Heart left ventricle (tissue), 16 donors: ENCODE data around the gene CC2D1A. TPM values are rescaled to one million over a fixed set of nuclear protein-coding genes. Genes with fewer than 3 reads are reported as not detected.
A peak's percentile ranks its signal among the peaks of the same experiment; 100 is the strongest.

Source experiments
- ATAC-seq, 4 donors: fragments of 200-7000 bp; cut with Tn5 transposase; one replicate each; pipeline ENCODE4 v1.9.1; 2020 to 2022; ENCODE audit warnings: moderate library complexity in 4 of 4, mild to moderate bottlenecking in 3 of 4, moderate number of reproducible peaks in 1 of 4
- DNase-seq, 5 donors: peaks; one replicate each; pipeline ENCODE4 v3.0.0-alpha.2; 2020
- H3K27ac ChIP-seq, 12 donors: fragments of 200-600 bp; sonication (generic) in 4 of 12; one replicate each; pipeline versions ENCODE4 v1.5.0 to v1.8.0; 2016 to 2022; ENCODE audit warnings: mild to moderate bottlenecking in 2 of 12
- H3K27me3 ChIP-seq, 9 donors: fragments of 200-600 bp; sonication (generic) in 2 of 9; one replicate each; pipeline versions ENCODE4 v1.5.1 to v1.8.0; 2016 to 2022; ENCODE audit warnings: mild to moderate bottlenecking in 3 of 9
- H3K36me3 ChIP-seq, 9 donors: fragments of 200-600 bp; sonication (generic) in 2 of 9; one replicate each; pipeline versions ENCODE4 v1.5.0 to v1.8.0; 2018 to 2022; ENCODE audit warnings: mild to moderate bottlenecking in 2 of 9
- H3K4me1 ChIP-seq, 12 donors: fragments of 200-600 bp; sonication (generic) in 4 of 12; one replicate each; pipeline versions ENCODE4 v1.5.0 to v1.8.0; 2016 to 2022; ENCODE audit warnings: mild to moderate bottlenecking in 3 of 12
- H3K4me3 ChIP-seq, 12 donors: fragments of 200-600 bp; sonication (generic) in 4 of 12; one replicate each; pipeline versions ENCODE4 v1.5.0 to v1.8.0; 2017 to 2022; ENCODE audit warnings: mild to moderate bottlenecking in 9 of 12, moderate library complexity in 4 of 12
- H3K9me3 ChIP-seq, 12 donors: fragments of 200-600 bp; sonication (generic) in 4 of 12; one replicate each; pipeline versions ENCODE4 v1.5.0 to v1.8.0; 2016 to 2022; ENCODE audit warnings: mild to moderate bottlenecking in 1 of 12
- POLR2A ChIP-seq, 2 donors: fragments of 450-650 bp; IDR thresholded peaks; one replicate each; pipeline ENCODE4 v1.6.1; 2017; ENCODE audit warnings: antibody characterized with exemption in 2 of 2, mild to moderate bottlenecking in 2 of 2, moderate library complexity in 2 of 2
- WGBS, 4 donors: extraction: QIAGEN DNeasy Blood & Tissue Kit in 2 of 4; methylation state at CpG; one replicate each; pipeline versions ENCODE4 v1.1.5 to v1.1.7; 2013 to 2018; 5-methylcytosine and 5-hydroxymethylcytosine counted together
- intact Hi-C, 10 donors: fragments of 100-400 bp; cut with DNase I; formaldehyde crosslinking; loops; one replicate each; pipeline versions ENCODE4 v1.11.1 to v1.14.2; 2022
- polyA plus RNA-seq, 2 donors: library from polyadenylated mRNA; stranded (reverse); fragments of 200-250 nt; gene quantifications; one replicate each; pipeline ENCODE4 v1.2.3, GENCODE V29; 2013
- total RNA-seq, 9 donors: library from RNA; depleted of rRNA in 2 of 9; stranded (reverse); fragments of >200 nt in 2 of 9; fragmentation: NEBNext Ultra II Directional in 3 of 9; extraction: Animal tissue kit (Norgen Biotek cat#: 25700) in 3 of 9; gene quantifications; one replicate each; pipeline versions ENCODE4 v1.1.0 to v1.2.4, GENCODE V29; 2016 to 2023
- TF ChIP-seq, protein P1 (sequence below), 12 donors: fragments of 200-600 bp; sonication (generic) in 4 of 12; IDR thresholded peaks; one replicate each; pipeline versions ENCODE4 v1.5.0 to v1.8.0; 2018 to 2022; ENCODE audit warnings: antibody characterized with exemption in 12 of 12, mild to moderate bottlenecking in 5 of 12
- donor health status: ischemic (EF 13 %, LVEDD 7.1; RV severe dilation, severe dysfunction).
- donor health status: healthy with polysubstance abuse.
- donor health status: DM: no; HTN: yes; CAD: no.
- donor health status: DM: no; HTN: no; CAD: no.
- donor health status: ischemic (EF 25% LVEDD 6.9; RV normal size, moderate dysfunction).
- donor health status: ischemic (EF 25% LVEDD 5.7; RV mildly dilated, moderate dysfunction).
- donor health status: healthy.
- donor health status: DM: yes; HTN: yes; CAD: no.
- donor health status: ischemic (EF 35%, LVEDD 5.7; RV mildly dilated, moderate dysfunction).
- donor health status: nonischemic (EF 11% LVEDD 7.7; RV severe dilation, severe dysfunction).
- donor health status: DM: yes; HTN: yes; CAD: no.
- donor health status: PGD.
- donor health status: ischemic (EF 29% LVEDD 5.4; RV normal size, mild dysfunction).
- donor health status: nonischemic (EF 23%, LVEDD 6.1; RV moderate dilation, normal function).

The CC2D1A gene
- total and polyA plus RNA-seq, 11 donors, result 14.4 to 36.3 (median 19.5) TPM

DNA sequence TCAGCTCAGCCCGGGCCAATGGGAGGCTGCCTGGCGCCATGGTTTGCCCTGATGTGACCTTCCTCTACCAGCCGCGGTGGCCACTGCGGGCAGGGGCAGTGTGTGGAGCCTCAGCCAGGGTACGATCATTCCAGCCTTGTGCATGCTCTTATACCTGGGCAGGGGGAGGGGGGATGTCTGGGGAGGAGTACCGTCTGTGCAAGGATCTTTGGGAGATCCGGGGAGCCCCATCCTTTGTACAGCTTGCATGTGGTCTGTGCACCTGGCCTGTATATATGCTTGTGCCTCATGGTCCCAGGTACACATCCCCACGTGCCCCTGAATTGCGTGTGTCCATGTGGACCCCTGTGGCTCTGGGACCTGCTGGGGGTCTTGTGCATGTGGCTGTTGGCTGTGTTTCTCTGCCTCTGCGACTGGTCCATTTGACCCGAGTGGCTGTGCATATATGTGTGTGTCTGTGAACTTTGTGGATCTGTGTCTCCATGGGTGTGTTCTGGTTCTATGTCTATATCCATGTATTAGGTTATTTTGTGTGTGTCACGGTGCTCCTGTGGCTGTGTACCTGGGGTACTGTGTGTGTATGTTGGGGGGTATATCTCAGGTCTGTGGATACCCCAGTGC, 41.8 kb upstream of the CC2D1A start:
- Histone ChIP-seq H3K4me3 (peak overlapping the region in 2 of 12 donors; percentile 77 to 79), H3K27ac (peak overlapping the region in 5 of 12 donors; percentile 20 to 63 (median 62)), H3K9me3 (no peaks in the 10 kb centered on the region), H3K4me1 (peaks cover 0 to 36% (median 20%) of the 10 kb centered on the region in 12 donors), H3K27me3 (peaks cover 0 to 18% (median 0%) of the 10 kb centered on the region in 9 donors), H3K36me3 (no peaks in the 10 kb centered on the region)
- 40 to 48% (median 44%) methylated on average over 12 to 13 of the region's 13 CpGs for WGBS, 4 donors
- intact Hi-C loops, result loop anchor here in 7 of 10 donors (5.0 to 10.0 kb wide), 7 partner anchors 57 to 589 kb away; partner anchors contain the start of gene ZSWIM4 (in 1 of the 7)
- TF ChIP-seq, protein P1, sequence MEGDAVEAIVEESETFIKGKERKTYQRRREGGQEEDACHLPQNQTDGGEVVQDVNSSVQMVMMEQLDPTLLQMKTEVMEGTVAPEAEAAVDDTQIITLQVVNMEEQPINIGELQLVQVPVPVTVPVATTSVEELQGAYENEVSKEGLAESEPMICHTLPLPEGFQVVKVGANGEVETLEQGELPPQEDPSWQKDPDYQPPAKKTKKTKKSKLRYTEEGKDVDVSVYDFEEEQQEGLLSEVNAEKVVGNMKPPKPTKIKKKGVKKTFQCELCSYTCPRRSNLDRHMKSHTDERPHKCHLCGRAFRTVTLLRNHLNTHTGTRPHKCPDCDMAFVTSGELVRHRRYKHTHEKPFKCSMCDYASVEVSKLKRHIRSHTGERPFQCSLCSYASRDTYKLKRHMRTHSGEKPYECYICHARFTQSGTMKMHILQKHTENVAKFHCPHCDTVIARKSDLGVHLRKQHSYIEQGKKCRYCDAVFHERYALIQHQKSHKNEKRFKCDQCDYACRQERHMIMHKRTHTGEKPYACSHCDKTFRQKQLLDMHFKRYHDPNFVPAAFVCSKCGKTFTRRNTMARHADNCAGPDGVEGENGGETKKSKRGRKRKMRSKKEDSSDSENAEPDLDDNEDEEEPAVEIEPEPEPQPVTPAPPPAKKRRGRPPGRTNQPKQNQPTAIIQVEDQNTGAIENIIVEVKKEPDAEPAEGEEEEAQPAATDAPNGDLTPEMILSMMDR (IDR thresholded peaks at IDR 0.05), result no peak
- no peak for TF ChIP-seq POLR2A (IDR thresholded peaks at IDR 0.05)
- DNase-seq, result no peak
- no peak for ATAC-seq

DNA sequence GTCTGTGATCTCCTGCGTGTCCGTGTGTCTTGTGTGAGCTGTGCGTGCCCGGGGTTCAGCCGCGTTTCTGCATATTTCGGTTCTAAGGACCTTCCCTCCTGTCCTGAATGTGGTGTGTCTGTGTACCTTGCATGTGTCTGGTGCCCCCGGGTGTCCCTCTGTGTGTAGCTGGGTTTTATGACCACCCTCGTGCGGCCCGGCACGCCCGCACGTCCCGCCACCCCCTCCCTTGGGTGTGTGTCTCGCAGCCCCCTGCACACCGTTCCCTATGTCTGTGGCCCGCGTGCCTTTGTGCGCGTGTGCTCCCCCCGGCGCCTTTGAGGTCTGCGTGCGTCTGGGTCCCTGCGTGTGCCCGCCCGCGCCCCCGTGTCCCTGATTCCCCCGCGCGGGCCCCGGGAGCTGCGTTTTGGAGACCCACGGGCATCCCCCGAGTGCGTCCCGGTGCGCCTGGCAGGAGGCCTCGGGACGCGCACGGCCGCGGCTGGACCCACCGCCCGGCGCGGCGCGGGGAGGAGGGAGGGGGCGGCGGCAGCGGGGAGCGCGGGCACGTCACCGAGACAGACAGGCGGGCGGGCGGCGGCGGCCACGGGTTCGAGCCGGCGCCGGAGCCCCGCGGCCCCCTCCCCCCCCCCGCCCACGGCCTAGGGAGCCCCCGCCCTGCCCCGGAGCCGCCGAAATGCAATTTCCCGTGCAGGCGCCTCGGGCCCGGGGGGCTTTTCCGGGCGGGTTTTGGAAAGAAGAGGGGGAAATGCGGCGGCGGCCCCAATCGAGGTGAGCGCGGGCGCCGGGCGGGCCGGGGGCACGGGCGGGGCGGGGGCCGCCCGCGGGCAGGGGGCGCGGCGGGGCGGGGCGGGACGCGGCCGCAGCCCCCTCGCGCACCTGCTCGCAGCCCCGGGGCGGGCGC, 41.1 kb upstream of the CC2D1A start:
- H3K9me3 ChIP-seq, result no peaks in the 10 kb centered on the region
- intact Hi-C loops, result loop anchor here in 7 of 10 donors (5.0 to 10.0 kb wide), 7 partner anchors 58 to 590 kb away; partner anchors contain the start of gene ZSWIM4 (in 1 of the 7)
- no peak for TF ChIP-seq POLR2A (IDR thresholded peaks at IDR 0.05)
- TF ChIP-seq, protein P1 (IDR thresholded peaks at IDR 0.05), result no peak
- H3K27ac ChIP-seq, result peak overlapping the region in 8 of 12 donors; percentile 18 to 79 (median 57)
- WGBS, 4 donors, result 6 to 51% (median 11%) methylated on average over 11 to 110 of the region's 113 CpGs
- no peak for ATAC-seq
- no peaks in the 10 kb centered on the region for H3K36me3 ChIP-seq
- peaks cover 0 to 18% (median 0%) of the 10 kb centered on the region in 9 donors for H3K27me3 ChIP-seq
- peak overlapping the region; percentile 56 to 80 (median 70) for H3K4me3 ChIP-seq
- H3K4me1 ChIP-seq, result peaks cover 0 to 36% (median 20%) of the 10 kb centered on the region in 12 donors
- no peak for DNase-seq

DNA sequence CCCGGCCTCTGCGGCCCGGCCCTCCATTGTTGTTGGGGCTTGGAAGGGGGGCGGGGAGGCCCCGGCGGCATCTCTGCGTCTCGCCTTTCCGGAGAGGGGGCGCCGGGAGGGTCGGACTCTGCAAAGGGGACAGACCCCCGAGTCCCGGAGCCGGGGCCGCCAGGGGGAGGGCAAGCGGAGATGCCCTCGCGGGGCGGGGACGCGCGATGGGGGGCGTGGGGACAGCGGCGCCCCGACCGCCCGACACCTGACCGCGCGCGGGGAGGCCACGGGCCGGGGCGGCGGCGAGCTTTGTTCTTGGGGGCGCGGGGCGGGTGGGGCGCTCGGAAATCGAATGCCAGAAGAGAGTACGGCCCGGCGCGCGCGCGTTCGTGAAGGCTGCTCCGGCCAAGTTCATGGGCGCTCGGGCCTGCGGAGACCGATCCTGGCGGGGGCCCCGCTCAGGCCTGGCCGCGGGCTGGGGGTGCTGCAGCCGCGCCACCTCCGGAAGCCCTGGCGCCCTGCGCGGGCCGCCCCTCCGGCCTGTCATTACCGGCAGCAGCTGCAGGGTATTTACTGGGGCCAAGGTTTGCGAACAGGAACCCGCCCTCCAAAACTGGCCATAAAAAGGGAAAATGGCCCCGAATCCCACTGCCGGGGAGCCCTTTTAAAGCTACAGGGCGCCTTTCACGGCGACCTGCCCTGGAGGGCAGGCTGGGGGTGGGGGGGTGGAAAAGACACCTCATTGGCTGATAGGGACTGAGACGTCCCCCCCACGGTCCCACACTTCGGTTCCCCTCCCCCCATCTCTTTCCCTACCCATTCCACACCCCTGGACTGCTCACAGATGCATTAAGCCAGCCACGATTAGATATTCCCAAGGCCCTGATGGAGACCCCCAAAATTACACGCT, 40.2 kb upstream of the CC2D1A start:
- WGBS, 4 donors, result 2 to 9% (median 5%) methylated on average over 12 to 82 of the region's 82 CpGs
- no peaks in the 10 kb centered on the region for H3K36me3 ChIP-seq
- peak overlapping the region; percentile 56 to 80 (median 70) for H3K4me3 ChIP-seq
- intact Hi-C loops, result loop anchor here in 4 of 10 donors (10.0 kb wide), 2 partner anchors 271 to 591 kb away; no protein-coding TSS in a partner anchor
- peaks cover 0 to 34% (median 19%) of the 10 kb centered on the region in 12 donors for H3K4me1 ChIP-seq
- ATAC-seq (no peak), DNase-seq (peak in 3 of 5 donors; percentile 45 to 52 (median 45))
- no peaks in the 10 kb centered on the region for H3K9me3 ChIP-seq
- H3K27ac ChIP-seq, result peak overlapping the region in 10 of 12 donors; percentile 43 to 79 (median 64)
- TF ChIP-seq POLR2A (IDR thresholded peaks at IDR 0.05), result no peak
- TF ChIP-seq, protein P1 (IDR thresholded peaks at IDR 0.05), result peak in 1 of 12 donors; percentile 6
- peaks cover 0 to 18% (median 0%) of the 10 kb centered on the region in 9 donors for H3K27me3 ChIP-seq
